Heart left ventricle (tissue), 13 donors: Measurements from ENCODE around the gene CDK18.

Experiments
- CTCF ChIP-seq, 12 donors: fragments of 200-600 bp; sonication (generic) in 4 of 12; IDR thresholded peaks; one replicate each; pipeline versions ENCODE4 v1.5.0 to v1.8.0; 2018 to 2022; ENCODE audit warnings: antibody characterized with exemption in 12 of 12, mild to moderate bottlenecking in 5 of 12
- POLR2A ChIP-seq, 2 donors: fragments of 450-650 bp; IDR thresholded peaks; one replicate each; pipeline ENCODE4 v1.6.1; 2017; ENCODE audit warnings: antibody characterized with exemption in 2 of 2, mild to moderate bottlenecking in 2 of 2, moderate library complexity in 2 of 2
- donor health status: ischemic (EF 13 %, LVEDD 7.1; RV severe dilation, severe dysfunction).
- donor health status: DM: no; HTN: yes; CAD: no.
- donor health status: DM: no; HTN: no; CAD: no.
- donor health status: ischemic (EF 25% LVEDD 6.9; RV normal size, moderate dysfunction).
- donor health status: ischemic (EF 25% LVEDD 5.7; RV mildly dilated, moderate dysfunction).
- donor health status: ischemic (EF 35%, LVEDD 5.7; RV mildly dilated, moderate dysfunction).
- donor health status: nonischemic (EF 11% LVEDD 7.7; RV severe dilation, severe dysfunction).
- donor health status: DM: yes; HTN: yes; CAD: no.
- donor health status: PGD.
- donor health status: ischemic (EF 29% LVEDD 5.4; RV normal size, mild dysfunction).
- donor health status: nonischemic (EF 23%, LVEDD 6.1; RV moderate dilation, normal function).

- TF ChIP-seq CTCF (IDR thresholded peaks at IDR 0.05), result no peak
- TF ChIP-seq POLR2A (IDR thresholded peaks at IDR 0.05), result no peak
Measured at GRCh38 chr1:205568135-205568468, 63.6 kb downstream of the CDK18 start.
